HepG2 (cell line): ENCODE measurements around the gene ABHD12. TPM values are rescaled to one million over a fixed set of nuclear protein-coding genes. Genes with fewer than 3 reads are reported as not detected.
A peak's percentile ranks its signal among the peaks of the same experiment; 100 is the strongest.

Experiments used
- BRCA1 ChIP-seq: sonication (generic); formaldehyde crosslinking; IDR thresholded peaks from 2 replicates; pipeline ENCODE4 v1.4.0; 2020; ENCODE audit warnings: missing genetic modification reagents
- FOSL2 ChIP-seq: sonication (generic); formaldehyde crosslinking; IDR thresholded peaks from 2 replicates; pipeline ENCODE4 v1.4.0; 2020; ENCODE audit warnings: missing genetic modification reagents
- FOXA3 ChIP-seq: IDR thresholded peaks from 2 replicates; pipeline ENCODE4 v1.6.1; 2016; ENCODE audit warnings: missing genetic modification reagents, missing compliant biosample characterization
- FOXP1 ChIP-seq, 2 experiments: fragments of 450-650 bp in 1 of 2; IDR thresholded peaks; 2 replicates each; pipeline ENCODE4 v1.6.1; 2017 to 2018; ENCODE audit warnings: antibody characterized with exemption in 1 of 2
- HNRNPUL1 ChIP-seq: fragments of 200-400 bp; formaldehyde crosslinking; IDR thresholded peaks from 2 replicates; pipeline ENCODE4 v1.6.1; 2017; ENCODE audit warnings: low read depth, mild to moderate bottlenecking, low read length, moderate library complexity
- HOXA7 ChIP-seq: sonication (generic); formaldehyde crosslinking; IDR thresholded peaks from 2 replicates; pipeline ENCODE4 v1.8.1; 2022; ENCODE audit warnings: mild to moderate bottlenecking, missing genetic modification reagents, moderate library complexity
- KLF6 ChIP-seq: IDR thresholded peaks from 2 replicates; pipeline ENCODE4 v1.8.0; 2016; ENCODE audit warnings: missing biosample characterization, missing genetic modification reagents
- NCOA5 ChIP-seq: sonication (generic); formaldehyde crosslinking; IDR thresholded peaks from 2 replicates; pipeline ENCODE4 v1.4.0; 2020; ENCODE audit warnings: missing genetic modification reagents
- NFYB ChIP-seq: sonication (generic); formaldehyde crosslinking; IDR thresholded peaks from 2 replicates; pipeline ENCODE4 v1.4.0; 2020; ENCODE audit warnings: missing genetic modification reagents
- NR2F6 ChIP-seq, 2 experiments: IDR thresholded peaks; 2 replicates each; pipeline ENCODE4 v1.6.1; 2016; ENCODE audit warnings: antibody characterized with exemption in 1 of 2, mild to moderate bottlenecking in 1 of 2
- SALL1 ChIP-seq: sonication (generic); formaldehyde crosslinking; IDR thresholded peaks from 2 replicates; pipeline ENCODE4 v1.8.0; 2022; ENCODE audit warnings: mild to moderate bottlenecking, missing genetic modification reagents
- SMARCE1 ChIP-seq: fragments of 450-650 bp; IDR thresholded peaks from 2 replicates; pipeline ENCODE4 v1.6.1; 2017; ENCODE audit warnings: borderline replicate concordance
- TCF7L2 ChIP-seq: IDR thresholded peaks from 2 replicates; pipeline ENCODE4 v1.6.1; 2011; ENCODE audit warnings: mild to moderate bottlenecking, low read depth, low read length, moderate library complexity
- ZNF121 ChIP-seq: sonication (generic); formaldehyde crosslinking; IDR thresholded peaks from 2 replicates; pipeline ENCODE4 v1.5.0; 2020; ENCODE audit warnings: mild to moderate bottlenecking, missing genetic modification reagents
- ZNF383 ChIP-seq: sonication (generic); formaldehyde crosslinking; IDR thresholded peaks from 2 replicates; pipeline ENCODE4 v1.4.0; 2020; ENCODE audit warnings: missing genetic modification reagents, mild to moderate bottlenecking, borderline replicate concordance
- ZNF431 ChIP-seq: sonication (generic); formaldehyde crosslinking; IDR thresholded peaks from 2 replicates; pipeline ENCODE4 v1.9.0; 2022; ENCODE audit warnings: missing genetic modification reagents, low read depth, mild to moderate bottlenecking, borderline replicate concordance
- ZNF792 ChIP-seq: IDR thresholded peaks from 2 replicates; pipeline ENCODE4 v1.6.1; 2016
- polyA plus RNA-seq, 8 experiments: library from polyadenylated mRNA; depleted of rRNA in 3 of 8; stranded (reverse) in 7 of 8; unstranded in 1 of 8; fragments of >200 nt; fragmentation: Illumina TruSeq in 4 of 8; extraction: Trizol in 4 of 8; gene quantifications; 2 replicates each; pipeline versions ENCODE4 v1.2.1 to v1.2.3, GENCODE V29; 2011 to 2016; ENCODE audit warnings: low read depth in 4 of 8, missing spikeins in 1 of 8, mixed read lengths in 1 of 8; ENCODE audit not compliant: insufficient read depth in 1 of 8
- total RNA-seq, 5 experiments: library from RNA; depleted of rRNA; stranded (reverse); fragments of >200 nt; fragmentation: Illumina TruSeq; extraction: Trizol; gene quantifications; 2 replicates each; pipeline ENCODE4 v1.2.3, GENCODE V29; 2016; ENCODE audit warnings: low read depth in 1 of 5
- TF ChIP-seq, protein P1 (sequence below): sonication (generic); formaldehyde crosslinking; IDR thresholded peaks from 2 replicates; pipeline ENCODE4 v1.5.0; 2020; ENCODE audit warnings: missing genetic modification reagents, mild to moderate bottlenecking, borderline replicate concordance
- TF ChIP-seq, protein P2 (sequence below): sonication (generic); formaldehyde crosslinking; IDR thresholded peaks from 2 replicates; pipeline ENCODE4 v1.8.0; 2022; ENCODE audit warnings: mild to moderate bottlenecking, missing genetic modification reagents, borderline replicate concordance

ABHD12 gene
- total and polyA plus RNA-seq, 2 of the 13 experiments (the other 11 are each of a cell fraction or from before 2014, with no cell fraction given), result 23.5 to 72.1 TPM

DNA sequence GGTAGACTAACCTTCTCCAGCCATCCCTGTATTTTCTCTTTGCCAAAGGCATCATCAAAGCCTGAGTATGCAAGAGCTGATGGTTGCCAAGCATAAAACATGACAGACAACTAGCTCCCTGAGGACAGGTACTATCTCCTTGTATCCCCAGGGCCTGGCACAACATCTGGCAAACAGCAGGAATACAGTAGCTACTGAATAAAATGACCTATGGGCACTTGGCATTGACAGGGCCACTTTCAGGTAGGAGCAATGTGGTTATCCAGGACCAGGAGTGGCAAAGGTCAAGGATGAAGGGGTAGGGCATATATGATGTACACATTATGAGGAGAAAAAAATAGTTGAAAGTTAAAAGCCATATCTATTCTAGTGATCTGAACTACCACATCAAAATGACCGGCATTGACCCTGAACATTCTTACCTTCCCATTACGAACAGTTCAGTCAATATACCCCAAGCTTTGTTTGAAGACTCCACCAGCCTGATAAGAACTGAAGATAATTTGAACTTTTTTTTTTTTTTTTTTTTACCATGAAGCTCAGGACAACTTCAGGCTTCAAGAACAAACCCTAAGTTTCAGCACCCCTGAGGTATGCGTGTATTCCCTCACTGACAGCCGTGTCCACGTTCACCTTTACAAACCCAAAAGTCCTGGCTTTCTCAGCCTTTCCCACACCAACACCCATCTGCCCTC, 12.3 kb downstream of the ABHD12 start (continued):
- TF ChIP-seq SALL1 (CRISPR knock-in tag), result peak; percentile 48; the same call in 1 of the 2 replicates
- TF ChIP-seq HNRNPUL1, result peak; percentile 70
- TF ChIP-seq TCF7L2, result peak; percentile 100
- no peak for TF ChIP-seq ZNF383 (CRISPR knock-in tag)
- no peak for TF ChIP-seq SMARCE1
- no peak for TF ChIP-seq BRCA1
- peak; percentile 6; the same call in 1 of the 2 replicates for TF ChIP-seq NFYB (CRISPR knock-in tag)
- TF ChIP-seq, protein P1, sequence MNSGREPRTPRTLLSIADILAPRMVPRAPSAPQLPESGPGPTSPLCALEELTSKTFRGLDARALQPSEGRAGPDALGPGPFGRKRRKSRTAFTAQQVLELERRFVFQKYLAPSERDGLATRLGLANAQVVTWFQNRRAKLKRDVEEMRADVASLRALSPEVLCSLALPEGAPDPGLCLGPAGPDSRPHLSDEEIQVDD, result no peak
- no peak for TF ChIP-seq NCOA5 (CRISPR knock-in tag)
- TF ChIP-seq, protein P2, sequence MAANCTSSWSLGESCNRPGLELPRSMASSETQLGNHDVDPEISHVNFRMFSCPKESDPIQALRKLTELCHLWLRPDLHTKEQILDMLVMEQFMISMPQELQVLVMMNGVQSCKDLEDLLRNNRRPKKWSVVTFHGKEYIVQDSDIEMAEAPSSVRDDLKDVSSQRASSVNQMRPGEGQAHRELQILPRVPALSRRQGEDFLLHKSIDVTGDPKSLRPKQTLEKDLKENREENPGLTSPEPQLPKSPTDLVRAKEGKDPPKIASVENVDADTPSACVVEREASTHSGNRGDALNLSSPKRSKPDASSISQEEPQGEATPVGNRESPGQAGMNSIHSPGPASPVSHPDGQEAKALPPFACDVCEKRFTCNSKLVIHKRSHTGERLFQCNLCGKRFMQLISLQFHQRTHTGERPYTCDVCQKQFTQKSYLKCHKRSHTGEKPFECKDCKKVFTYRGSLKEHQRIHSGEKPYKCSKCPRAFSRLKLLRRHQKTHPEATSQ (CRISPR knock-in tag), result no peak
- peak; percentile 62; the same call in 1 of the 2 replicates for TF ChIP-seq ZNF792
- TF ChIP-seq KLF6, result no peak
- TF ChIP-seq HOXA7, result no peak
- TF ChIP-seq FOSL2 (CRISPR knock-in tag), result peak; percentile 73
- 0 out of 2 replicates have a peak, but pooled peaks have one; percentile 61 for TF ChIP-seq FOXP1 (IDR thresholded peaks at IDR 0.05)
- TF ChIP-seq FOXP1 (CRISPR knock-in tag; IDR thresholded peaks at IDR 0.05), result peak; percentile 86
- peak; percentile 100 for TF ChIP-seq NR2F6 (IDR thresholded peaks at IDR 0.05)
- peak; percentile 100 for TF ChIP-seq NR2F6 (CRISPR knock-in tag; IDR thresholded peaks at IDR 0.05)
- no peak for TF ChIP-seq ZNF121 (CRISPR knock-in tag)
- TF ChIP-seq FOXA3 (CRISPR knock-in tag), result peak; percentile 96
- no peak for TF ChIP-seq ZNF431 (CRISPR knock-in tag)
